Measurements from ENCODE around the gene TEAD1.

- TF ChIP-seq RAD21 (IDR thresholded peaks at IDR 0.05; ENCODE audit: insufficient read depth, low read depth, low read length) (no peak), REST (IDR thresholded peaks at IDR 0.05; ENCODE audit: low read depth, low read length) (no peak), ETV6 (conservative IDR thresholded peaks at IDR 0.05 in 1 of 2, IDR thresholded peaks at IDR 0.05 in 1 of 2; ENCODE audit: borderline replicate concordance in 1 of 2, low read depth in 1 of 2) (no peak), CTCF (IDR thresholded peaks at IDR 0.05 in 2 of 3, conservative IDR thresholded peaks at IDR 0.05 in 1 of 3; ENCODE audit: control insufficient read depth in 2 of 3, extremely low read depth in 1 of 3, insufficient read depth in 1 of 3, low read depth in 3 of 3, low read length in 3 of 3) (no peak), NR2C2 (IDR thresholded peaks at IDR 0.05; ENCODE audit: borderline replicate concordance, control insufficient read depth, insufficient read length, low read depth) (no peak), SPI1 (IDR thresholded peaks at IDR 0.05; ENCODE audit: borderline replicate concordance, insufficient read depth, low read depth, low read length) (no peak), POLR2A (IDR thresholded peaks at IDR 0.05; ENCODE audit: low read depth, low read length) (no peak), FOXK2 (IDR thresholded peaks at IDR 0.05) (no peak), POLR2AphosphoS5 (IDR thresholded peaks at IDR 0.05; ENCODE audit: low read length) (no peak), CEBPZ (IDR thresholded peaks at IDR 0.05; ENCODE audit: low read depth, low read length) (no peak), TAF1 (IDR thresholded peaks at IDR 0.05; ENCODE audit: borderline replicate concordance, low read depth, low read length) (no peak), SRF (IDR thresholded peaks at IDR 0.05; ENCODE audit: low read depth in 2 of 2, low read length in 2 of 2) (no peak)
Observed at GRCh38 chr11:12942157-12942556, 267.9 kb downstream of the TEAD1 start.
